ENCODE data around the gene ADAMTSL3. TPM values are rescaled to one million over a fixed set of nuclear protein-coding genes. Genes with fewer than 3 reads are reported as not detected.

Gene ADAMTSL3
- total RNA-seq, 1 donor from 2014 or later, result 0.41 TPM

- no peak for DNase-seq (ENCODE audit: low spot score)
- no peak overlapping the region for H3K4me3 Mint-ChIP-seq
- H3K9me3 Mint-ChIP-seq, result no peaks in the 10 kb centered on the region
- Histone ChIP-seq H3K27ac (no peak overlapping the region), H3K9ac (no peak overlapping the region), H3K36me3 (no peaks in the 10 kb centered on the region), H4K20me1 (ENCODE audit: low read depth) (no peaks in the 10 kb centered on the region), H3K4me3 (no peak overlapping the region), H3F3A (ENCODE audit: low read depth) (no peaks in the 10 kb centered on the region), H2AFZ (replicated peaks) (no peak overlapping the region), H3K79me2 (ENCODE audit: low read depth) (no peaks in the 10 kb centered on the region), H3K9me3 (ENCODE audit: low read depth) (no peaks in the 10 kb centered on the region), H3K4me1 (no peaks in the 10 kb centered on the region), H3K27me3 (no peaks in the 10 kb centered on the region), H3K4me2 (no peak overlapping the region)
- TF ChIP-seq EZH2phosphoT487 (IDR thresholded peaks at IDR 0.05) (no peak), EZH2 (IDR thresholded peaks at IDR 0.05) (no peak), CTCF (IDR thresholded peaks at IDR 0.05) (no peak)
- no peak overlapping the region for H3K27ac Mint-ChIP-seq
- H3K27me3 Mint-ChIP-seq (ENCODE audit: insufficient read depth, low read depth), result peaks cover 2% of the 10 kb centered on the region
- H3K4me1 Mint-ChIP-seq, result no peaks in the 10 kb centered on the region
- H3K36me3 Mint-ChIP-seq, result no peaks in the 10 kb centered on the region
These were observed 40.9 kb upstream of the ADAMTSL3 start for GRCh38 chr15:83612898-83613635.

- H3K79me2 ChIP-seq (ENCODE audit: low read depth), result no peaks in the 10 kb centered on the region
- Mint-ChIP-seq H3K27ac (no peak overlapping the region), H3K4me3 (no peak overlapping the region), H3K9me3 (no peaks in the 10 kb centered on the region), H3K4me1 (no peaks in the 10 kb centered on the region), H3K36me3 (no peaks in the 10 kb centered on the region), H3K27me3 (ENCODE audit: insufficient read depth, low read depth) (peaks cover 2% of the 10 kb centered on the region)
- H2AFZ ChIP-seq (replicated peaks), result no peak overlapping the region
- no peaks in the 10 kb centered on the region for H3K27me3 ChIP-seq
- no peaks in the 10 kb centered on the region for H3K36me3 ChIP-seq
- H3K4me1 ChIP-seq, result no peaks in the 10 kb centered on the region
- TF ChIP-seq EZH2 (IDR thresholded peaks at IDR 0.05), result no peak
- TF ChIP-seq EZH2phosphoT487 (IDR thresholded peaks at IDR 0.05), result no peak
- no peak for TF ChIP-seq CTCF (IDR thresholded peaks at IDR 0.05)
- H3K9me3 ChIP-seq (ENCODE audit: low read depth), result no peaks in the 10 kb centered on the region
- no peak overlapping the region for H3K9ac ChIP-seq
- H3K4me3 ChIP-seq, result no peak overlapping the region
- no peak for DNase-seq (ENCODE audit: low spot score)
- H3K4me2 ChIP-seq, result no peak overlapping the region
- H3F3A ChIP-seq (ENCODE audit: low read depth), result no peaks in the 10 kb centered on the region
- H4K20me1 ChIP-seq (ENCODE audit: low read depth), result no peaks in the 10 kb centered on the region
- H3K27ac ChIP-seq, result no peak overlapping the region
These were observed 40.2 kb upstream of the ADAMTSL3 start for GRCh38 chr15:83613714-83614113.

GRCh38 chr15:83616840-83617239 is 37.1 kb upstream of the ADAMTSL3 start:
- H3K79me2 ChIP-seq (ENCODE audit: low read depth), result no peaks in the 10 kb centered on the region
- H3K4me2 ChIP-seq, result no peak overlapping the region
- no peak overlapping the region for H3K27ac Mint-ChIP-seq
- no peaks in the 10 kb centered on the region for H3K4me1 Mint-ChIP-seq
- H3K27me3 Mint-ChIP-seq (ENCODE audit: insufficient read depth, low read depth), result no peaks in the 10 kb centered on the region
- DNase-seq (ENCODE audit: low spot score), result no peak
- H3K36me3 Mint-ChIP-seq, result no peaks in the 10 kb centered on the region
- H2AFZ ChIP-seq (replicated peaks), result no peak overlapping the region
- no peak overlapping the region for H3K4me3 Mint-ChIP-seq
- no peak overlapping the region for H3K27ac ChIP-seq
- no peaks in the 10 kb centered on the region for H3K36me3 ChIP-seq
- peaks cover 2% of the 10 kb centered on the region for H3K9me3 Mint-ChIP-seq
- H3K4me1 ChIP-seq, result no peaks in the 10 kb centered on the region
- H3F3A ChIP-seq (ENCODE audit: low read depth), result no peaks in the 10 kb centered on the region
- TF ChIP-seq CTCF (IDR thresholded peaks at IDR 0.05) (no peak), EZH2 (IDR thresholded peaks at IDR 0.05) (no peak), EZH2phosphoT487 (IDR thresholded peaks at IDR 0.05) (no peak)
- H3K9ac ChIP-seq, result no peak overlapping the region
- H3K9me3 ChIP-seq (ENCODE audit: low read depth), result no peaks in the 10 kb centered on the region
- H4K20me1 ChIP-seq (ENCODE audit: low read depth), result no peaks in the 10 kb centered on the region
- H3K4me3 ChIP-seq, result no peak overlapping the region
- H3K27me3 ChIP-seq, result no peaks in the 10 kb centered on the region
